Measurements from ENCODE around the gene HNRNPL.
"Not testable (repeated sequence)": the region's sequence is repeated elsewhere in the genome, so short reads cannot be mapped to it uniquely, and the experiment has no call there.

The HNRNPL gene

DNA sequence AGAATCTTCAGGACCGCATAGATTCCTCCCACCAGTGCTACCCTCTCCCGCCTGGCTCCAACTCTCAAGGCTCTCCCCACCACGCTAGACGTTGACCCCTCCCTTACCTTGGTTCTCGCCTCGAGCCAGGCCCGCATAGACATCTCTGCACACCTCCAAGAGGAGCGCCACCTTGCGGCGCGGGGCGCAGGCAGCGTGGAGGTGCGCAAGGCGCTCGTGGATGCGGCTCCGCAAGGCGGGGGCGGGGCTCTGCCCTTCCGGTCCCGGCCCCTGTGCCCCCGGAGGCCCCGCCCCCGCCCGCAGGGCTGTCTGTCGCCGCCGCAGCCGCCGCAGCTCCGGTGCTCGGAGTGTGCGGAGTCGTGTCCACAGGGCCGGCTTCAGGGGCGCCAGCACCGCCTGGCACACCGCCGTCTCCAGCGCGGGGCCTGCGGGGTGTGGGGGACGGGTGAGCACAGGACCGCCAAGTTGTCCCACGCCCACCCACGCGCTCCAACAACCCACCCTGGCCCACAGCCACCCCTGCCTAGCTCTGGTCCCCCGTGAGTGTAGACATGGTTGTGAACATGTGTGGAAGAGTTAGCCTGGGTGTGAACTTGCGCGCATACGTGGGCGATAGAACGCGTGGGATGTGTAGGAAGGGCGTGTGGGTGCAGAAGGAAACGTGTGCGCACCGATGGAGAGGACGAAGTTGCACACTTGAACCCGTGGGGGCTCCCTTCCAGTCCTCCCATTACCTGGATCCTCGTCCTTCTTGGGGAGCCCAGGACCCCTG is 20.2 kb upstream of the HNRNPL start:
- DNase-seq (ENCODE audit: low spot score) = peak; percentile 89

DNA sequence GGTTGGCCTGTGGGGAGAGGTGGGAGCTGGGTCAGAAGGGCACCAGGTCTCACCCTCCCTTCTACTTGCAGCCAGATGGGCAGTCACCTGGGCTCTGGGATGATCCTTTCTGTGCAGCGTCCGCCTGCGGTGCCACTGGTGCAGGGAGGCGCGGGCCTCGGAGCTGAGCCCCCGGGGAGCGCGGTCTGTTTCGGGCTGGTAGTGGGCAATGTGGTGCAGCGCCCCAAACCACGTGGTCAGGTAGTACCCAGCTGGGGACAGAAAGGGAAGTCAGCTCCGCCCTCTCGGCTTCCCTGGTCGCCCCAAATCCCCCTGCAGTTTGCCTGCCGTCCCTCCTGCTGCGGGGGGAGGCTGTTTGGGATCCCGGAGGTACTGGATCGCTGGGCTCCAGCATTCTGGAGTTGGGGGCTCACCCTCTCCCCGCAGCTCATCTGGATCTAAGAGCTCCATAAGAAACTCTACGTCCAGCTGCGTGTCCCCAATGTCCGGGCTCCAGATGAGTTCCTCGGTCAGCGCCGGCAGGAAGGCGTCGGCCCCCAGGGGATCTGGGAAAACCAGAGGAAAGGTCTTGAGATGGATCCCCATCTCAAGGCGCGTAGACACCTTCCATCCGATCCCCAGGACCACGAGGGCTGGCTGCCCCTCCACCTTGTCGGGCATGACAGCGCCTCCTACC is 19.5 kb upstream of the HNRNPL start:
- no peak for DNase-seq (ENCODE audit: low spot score)

DNA sequence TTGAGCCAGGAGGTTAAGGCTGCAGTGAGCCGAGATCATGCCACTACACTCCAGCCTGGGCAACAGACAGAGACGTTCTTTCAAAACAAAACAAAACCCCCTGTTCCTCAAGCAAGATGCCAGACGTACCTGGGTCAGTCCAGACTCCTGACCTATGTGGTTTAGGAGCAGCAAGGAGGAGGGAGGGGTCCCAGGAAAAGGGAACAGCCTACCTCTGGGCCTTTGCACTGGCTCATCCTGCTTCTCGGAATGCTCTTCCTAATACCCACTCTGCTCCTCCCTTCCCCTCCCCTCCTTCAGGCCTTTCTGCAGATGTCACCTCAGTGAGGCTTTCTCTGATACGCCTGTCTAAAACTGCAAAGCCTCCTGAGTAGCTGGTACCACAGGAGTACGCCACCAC is 18.8 kb upstream of the HNRNPL start:
- DNase-seq (ENCODE audit: low spot score) = no peak

DNA sequence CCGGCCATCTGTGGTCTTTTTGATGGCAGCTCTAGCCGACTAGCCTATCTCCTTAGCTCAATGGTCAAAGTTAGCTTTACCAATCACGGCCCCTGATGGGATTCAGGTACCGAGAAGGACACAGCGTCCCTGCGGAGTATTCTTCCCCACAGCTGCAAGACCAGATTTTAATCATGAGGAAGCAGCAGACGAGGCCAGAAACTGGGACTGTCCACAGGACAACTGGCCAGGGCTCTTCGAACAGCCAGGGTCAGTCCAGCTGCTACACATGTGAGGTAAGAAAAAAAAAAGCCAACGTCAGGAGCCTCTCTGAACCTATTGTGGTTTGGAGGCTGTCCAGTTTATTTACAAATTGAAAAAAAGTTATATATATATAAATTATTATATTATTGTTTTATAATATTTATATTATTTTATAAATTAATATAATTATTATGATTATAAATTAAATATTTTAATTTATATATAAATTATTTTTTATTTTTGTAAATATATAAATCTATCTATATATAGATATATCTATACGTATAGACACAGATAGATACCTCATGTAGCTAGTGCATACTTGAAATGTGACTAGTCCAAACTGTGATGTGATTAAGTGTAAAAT is 17.5 kb upstream of the HNRNPL start:
- DNase-seq (ENCODE audit: low spot score) = no peak

DNA sequence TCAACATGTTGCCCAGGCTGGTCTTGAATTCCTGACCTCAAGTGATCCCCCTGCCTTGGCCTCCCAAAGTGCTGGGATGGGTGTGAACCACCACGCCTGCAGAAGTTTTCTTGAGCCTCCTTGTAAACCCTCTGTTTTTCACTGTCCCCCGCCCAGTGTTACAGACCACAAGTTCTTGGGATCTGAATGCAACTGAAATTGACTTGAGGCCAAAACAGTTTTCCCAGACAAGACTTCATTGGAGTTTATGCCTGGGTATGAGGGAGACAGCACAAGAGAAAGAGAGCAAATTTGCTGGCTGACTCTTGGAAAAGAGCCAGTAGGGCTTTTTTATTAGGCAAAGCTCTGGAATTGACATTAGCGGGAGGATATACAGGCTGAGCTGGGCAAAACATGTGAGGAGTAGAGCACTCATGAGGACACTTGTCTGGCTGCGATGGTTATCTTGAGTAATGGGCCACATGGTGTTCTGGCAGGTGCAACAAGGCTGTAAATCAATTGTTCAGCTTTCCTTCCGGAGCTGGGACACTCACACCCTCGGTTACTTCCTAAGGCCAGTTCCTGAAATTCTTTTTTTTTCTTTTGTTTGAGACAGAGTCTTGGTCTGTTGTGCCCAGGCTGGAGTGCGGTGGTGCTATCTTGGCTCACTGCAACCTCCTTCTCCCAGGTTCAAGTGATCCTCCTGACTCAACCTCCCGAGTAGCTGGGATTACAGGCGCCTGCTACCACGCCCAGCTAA is 12.7 kb upstream of the HNRNPL start:
- DNase-seq (ENCODE audit: low spot score) = peak; percentile 18

DNA sequence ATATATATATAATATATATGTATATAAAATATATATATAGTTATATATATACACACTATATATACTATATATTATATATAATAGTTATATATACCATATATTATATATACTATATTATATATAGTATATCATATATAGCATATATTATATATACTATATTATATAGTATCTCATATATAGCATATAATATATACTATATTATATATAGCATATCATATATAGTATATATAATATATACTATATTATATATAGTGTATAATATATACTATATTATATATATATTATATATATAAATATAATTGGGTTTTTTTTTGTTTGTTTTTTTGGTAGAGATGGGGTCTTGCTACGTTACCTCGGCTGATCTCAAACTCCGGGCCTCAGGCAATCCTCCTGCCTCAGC is 11.6 kb upstream of the HNRNPL start:
- DNase-seq (ENCODE audit: low spot score) = no peak

DNA sequence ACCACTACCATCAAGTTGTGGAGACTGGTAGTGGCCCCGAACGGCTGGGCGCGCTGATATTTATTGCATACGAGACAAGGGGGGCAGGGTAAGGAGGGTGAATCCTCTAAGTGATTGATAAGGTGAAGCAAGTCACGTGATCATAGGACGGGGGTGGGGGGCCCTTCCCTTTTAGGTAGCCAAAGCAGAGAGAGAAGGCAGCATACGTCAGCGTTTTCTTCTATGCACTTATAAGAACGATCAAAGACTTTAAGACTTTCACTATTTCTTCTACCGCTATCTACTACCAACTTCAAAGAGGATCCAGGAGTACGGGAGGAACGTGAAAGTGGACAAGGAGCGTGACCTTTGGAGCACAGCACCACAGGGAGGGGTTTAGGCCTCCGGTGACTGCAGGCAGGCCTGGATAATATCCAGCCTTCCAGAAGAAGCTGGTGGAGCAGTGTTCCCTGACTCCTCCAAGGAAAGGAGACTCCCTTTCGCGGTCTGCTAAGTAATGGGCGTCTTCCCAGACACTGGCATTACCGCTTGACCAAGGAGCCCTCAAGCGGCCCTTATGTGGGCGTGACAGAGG is 9.9 kb upstream of the HNRNPL start:
- DNase-seq (ENCODE audit: low spot score) = not testable (repeated sequence)

DNA sequence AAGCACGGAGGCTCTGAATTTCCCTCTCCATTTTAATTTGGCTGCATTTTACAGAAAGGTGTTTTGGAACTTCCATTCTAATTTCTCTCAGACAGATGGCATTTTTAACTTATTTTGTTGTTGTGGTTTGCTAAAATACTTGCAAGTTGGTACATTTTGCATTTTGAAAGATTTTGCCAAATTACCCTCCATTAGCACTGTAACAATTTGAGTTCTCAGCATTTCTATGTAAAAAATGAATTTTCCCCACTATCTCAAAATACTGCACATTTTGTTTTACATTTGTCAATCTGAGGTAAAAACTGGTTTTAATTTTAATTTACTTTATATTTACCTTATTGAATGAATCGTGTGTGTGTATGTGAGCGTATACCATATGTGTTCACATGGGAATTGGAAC is 7.0 kb upstream of the HNRNPL start:
- no peak for DNase-seq (ENCODE audit: low spot score)

DNA sequence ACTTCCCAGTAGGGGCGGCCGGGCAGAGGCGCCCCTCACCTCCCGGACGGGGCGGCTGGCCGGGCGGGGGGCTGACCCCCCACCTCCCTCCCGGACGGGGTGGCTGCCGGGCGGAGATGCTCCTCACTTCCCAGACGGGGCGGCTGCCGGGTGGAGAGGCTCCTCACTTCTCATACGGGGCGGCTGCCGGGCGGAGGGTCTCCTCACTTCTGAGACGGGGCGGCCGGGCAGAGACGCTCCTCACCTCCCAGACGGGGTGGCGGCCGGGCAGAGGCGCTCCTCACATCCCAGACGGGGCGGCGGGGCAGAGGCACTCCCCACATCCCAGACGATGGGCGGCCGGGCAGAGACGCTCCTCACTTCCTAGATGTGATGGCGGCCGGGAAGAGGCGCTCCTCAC is 6.0 kb upstream of the HNRNPL start:
- DNase-seq (ENCODE audit: low spot score) = not testable (repeated sequence)

DNA sequence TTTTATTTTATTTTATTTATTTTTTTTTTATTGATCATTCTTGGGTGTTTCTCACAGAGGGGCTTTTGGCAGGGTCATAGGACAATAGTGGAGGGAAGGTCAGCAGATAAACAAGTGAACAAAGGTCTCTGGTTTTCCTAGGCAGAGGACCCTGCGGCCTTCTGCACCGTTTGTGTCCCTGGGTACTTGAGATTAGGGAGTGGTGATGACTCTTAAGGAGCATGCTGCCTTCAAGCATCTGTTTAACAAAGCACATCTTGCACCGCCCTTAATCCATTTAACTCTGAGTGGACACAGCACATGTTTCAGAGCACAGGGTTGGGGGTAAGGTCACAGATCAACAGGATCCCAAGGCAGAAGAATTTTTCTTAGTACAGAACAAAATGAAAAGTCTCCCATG is 5.2 kb upstream of the HNRNPL start:
- not testable (repeated sequence) for DNase-seq (ENCODE audit: low spot score)

DNA sequence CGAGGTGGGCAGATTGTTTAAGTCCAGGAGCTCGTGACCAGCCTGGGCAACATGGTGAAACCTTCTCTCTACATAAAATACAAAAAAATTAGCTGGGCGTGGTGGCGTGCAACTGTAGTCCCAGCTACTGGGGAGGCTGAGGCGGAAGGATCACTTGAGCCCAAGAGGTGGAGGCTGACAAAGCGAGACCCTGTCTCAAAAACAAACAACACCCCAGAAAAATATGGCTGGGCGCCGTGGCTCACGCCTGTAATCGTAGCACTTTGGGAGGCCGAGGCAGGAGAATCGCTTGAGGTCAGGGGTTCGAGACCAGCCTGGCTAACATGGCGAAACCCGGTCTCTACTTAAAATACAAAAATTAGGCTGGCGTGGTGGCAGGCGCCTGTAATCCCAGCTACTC is 3.4 kb upstream of the HNRNPL start:
- DNase-seq (ENCODE audit: low spot score) = no peak

DNA sequence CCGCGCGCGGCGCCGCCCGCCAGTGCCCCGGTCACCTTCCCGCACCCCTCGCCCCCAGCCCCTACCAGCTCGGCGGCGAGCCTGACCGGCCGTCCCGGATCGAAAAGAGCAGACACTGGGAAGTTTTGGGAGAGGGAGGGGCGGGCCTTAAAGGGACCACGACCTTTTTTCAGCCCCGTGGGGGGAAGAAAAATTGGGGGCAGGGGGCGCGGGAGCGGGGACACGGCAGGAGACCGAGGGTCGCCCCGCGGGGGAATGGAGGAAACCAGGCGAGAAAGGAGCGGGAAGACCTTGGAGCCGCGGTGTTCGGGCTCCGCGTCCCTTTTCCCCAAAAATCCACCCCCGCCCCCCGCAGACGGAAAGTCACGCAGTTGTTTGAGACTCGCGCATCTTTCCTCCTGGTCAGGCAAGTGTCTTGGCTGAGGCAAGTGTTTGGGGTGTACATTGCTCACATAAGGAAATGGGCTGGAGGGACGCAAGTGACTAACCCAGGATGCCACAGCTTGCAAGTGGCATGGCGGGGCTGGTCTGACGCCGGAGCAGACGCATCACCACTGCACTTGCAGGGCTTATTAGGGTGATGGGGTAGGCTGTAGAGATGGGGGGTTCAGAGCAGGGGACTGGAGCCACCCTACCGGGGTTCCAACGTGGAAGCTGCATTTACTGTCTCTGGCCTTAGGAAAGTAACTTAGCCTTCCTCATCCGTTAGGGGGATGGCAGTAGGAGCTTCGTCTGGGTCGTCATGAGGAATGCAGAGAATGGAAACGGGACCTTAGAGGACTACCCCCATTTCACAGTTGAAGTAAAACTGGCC is 2.7 kb upstream of the HNRNPL start:
- DNase-seq (ENCODE audit: low spot score) = peak; percentile 55

DNA sequence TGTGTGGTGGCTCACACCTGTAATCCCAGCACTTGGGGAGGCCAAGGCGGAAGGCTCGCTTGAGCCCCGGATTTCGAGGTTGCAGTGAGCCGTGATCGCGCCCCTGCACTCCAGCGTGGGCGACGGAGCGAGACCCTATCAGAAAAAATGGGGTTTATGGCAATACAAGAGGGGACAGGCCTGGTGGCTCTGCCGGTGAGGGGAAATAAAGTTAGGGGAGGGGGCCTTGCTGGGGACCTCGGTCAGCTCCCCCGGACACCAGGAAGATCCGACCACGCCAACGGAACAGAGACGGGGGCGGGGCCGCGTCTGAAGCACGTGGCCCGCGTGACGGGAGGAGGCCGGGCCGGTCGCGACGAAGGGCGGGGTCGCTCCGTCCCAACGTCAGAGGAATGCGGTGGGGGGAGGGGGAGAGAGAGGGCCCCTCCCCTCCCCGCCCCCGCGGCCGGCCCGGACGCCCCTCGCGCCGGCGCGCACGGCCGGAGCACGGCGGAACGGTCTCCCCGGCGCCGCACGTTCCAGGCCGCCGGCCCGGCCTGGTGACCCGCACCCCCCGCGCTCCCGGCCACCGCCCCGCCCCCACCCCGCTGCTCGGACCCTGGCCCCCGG is 1.9 kb upstream of the HNRNPL start:
- peak; percentile 90 for DNase-seq (ENCODE audit: low spot score)

DNA sequence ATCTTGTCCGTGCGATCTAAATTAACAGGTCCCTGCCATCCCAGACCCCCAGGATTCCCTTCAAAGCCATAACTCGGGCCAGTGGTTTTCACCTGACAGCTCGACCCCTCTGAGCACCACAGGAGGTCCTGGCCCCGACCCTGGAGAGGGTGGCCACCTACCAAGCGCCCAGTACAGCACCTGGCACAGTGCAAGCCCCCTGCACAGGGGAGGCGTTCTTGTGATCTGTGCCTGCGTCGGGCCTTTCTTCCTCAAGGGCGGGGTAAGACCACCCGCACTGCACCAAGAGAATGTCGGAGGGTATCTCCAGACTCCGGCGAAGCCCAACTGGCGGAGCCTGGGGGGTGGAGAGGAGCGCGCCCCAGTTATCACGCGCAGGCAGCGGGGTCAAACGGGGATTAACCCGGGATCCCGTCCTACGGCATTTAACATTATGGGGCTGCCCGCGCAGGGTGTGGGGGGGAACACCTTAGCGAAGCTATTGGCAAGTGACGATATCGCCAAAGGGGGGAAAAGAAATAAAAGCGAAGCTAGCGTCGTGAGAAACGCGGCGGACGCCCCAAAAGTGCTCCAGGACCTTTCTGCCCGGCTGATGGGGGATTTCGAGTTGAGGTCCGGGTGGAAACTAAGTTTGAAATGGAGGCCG is 1.3 kb upstream of the HNRNPL start:
- DNase-seq (ENCODE audit: low spot score) = no peak

DNA sequence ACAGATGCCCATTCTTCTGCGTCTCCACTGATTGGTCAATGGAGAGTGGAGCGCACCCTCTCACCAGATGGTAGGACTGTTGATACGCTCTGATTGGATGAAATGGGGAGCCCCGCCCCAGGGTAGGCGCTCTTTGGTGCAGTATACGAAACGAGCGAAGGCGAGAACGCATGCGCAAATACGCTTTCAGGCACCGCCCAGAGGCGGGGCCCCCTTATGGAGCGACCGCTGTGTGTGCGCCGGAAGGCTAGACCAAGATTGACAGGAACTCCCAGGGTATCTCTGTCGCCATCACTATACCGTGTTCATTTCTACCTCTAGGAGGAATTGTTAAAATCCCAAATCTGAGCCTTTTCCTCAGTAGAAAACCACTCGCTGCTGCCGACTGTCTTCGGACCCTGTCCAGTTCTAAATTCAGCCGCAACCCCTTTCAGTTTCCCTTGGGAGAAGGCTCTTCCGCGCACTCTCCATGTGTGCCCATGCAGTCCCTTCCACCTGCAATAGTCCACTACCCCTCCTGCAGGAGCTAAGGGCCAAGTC is 720 bp upstream of the HNRNPL start:
- DNase-seq (ENCODE audit: low spot score) = no peak

DNA sequence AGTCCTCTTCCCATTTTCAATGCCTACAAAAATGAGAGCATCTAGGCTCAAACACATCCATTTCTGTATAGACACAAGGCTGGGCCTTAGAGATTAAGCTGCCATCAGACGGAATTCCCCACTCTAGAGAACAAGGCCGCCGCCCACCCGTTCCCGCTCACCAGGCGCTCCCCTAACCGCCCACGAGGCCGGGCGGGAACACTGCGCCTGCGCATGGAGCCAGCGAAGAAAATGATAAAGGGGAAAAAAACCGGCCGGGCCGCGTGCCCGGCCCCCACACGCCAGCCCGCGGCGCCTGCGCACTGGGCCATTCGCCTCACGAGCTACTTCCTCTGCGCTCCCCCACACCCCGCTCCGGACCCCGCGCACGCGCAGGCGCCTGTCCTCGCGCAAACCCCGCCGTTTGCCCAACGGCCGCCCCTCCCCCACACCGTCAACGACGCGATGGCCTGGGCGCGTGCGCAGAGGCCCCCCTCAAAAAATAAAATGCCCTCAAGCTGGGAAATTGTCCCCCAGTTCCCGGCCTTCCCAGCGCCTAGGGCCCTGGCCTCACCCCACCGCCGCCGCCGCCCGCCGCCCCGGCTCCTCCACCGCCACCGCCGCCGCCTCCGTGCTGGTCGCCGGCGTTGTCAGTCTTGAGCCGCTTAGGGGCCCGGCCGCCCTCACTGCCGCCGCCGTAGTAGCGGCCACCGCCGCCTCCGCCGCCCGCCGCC is 483 bp downstream of the HNRNPL start:
- peak; percentile 89 for DNase-seq (ENCODE audit: low spot score)

DNA sequence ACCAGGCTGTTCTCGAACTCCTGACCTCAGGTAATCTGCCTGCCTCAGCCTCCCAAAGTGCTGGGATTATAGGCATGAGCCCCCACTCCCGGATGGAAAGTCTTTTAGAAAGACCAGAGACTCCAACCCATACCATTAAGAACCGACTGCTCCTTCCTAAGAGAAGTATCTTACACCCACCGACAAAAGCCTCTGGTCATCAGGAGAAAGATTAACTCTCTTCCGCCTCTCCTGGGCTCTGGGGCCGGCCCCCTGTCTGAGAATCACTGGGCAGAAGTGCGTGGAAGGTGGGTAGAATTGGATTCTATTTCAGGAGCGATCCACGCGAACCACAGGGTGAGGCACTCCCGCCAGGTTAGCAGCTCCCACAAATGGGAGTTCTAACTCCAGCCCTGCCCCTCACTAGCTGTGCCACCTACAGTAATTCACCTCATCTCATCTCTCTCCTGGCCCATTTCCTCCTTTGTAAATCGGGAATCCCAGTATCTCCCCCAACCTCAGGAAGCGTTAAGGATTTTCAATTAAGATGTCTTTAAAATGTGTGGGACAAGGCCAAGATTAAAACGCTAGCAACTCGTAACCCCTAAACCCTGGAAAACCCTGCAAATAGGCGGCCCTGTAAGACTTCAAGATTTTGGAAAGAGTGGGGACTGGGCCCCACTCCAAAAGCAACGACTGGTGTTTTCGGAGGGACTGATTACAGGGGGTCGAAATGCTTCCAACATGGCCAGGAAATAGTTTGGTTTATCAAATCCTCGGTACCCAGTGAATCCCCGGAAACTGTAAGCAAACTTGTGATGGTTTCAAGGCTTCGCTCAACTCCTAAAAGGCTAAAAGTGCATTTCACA is 1.3 kb downstream of the HNRNPL start:
- no peak for DNase-seq (ENCODE audit: low spot score)

DNA sequence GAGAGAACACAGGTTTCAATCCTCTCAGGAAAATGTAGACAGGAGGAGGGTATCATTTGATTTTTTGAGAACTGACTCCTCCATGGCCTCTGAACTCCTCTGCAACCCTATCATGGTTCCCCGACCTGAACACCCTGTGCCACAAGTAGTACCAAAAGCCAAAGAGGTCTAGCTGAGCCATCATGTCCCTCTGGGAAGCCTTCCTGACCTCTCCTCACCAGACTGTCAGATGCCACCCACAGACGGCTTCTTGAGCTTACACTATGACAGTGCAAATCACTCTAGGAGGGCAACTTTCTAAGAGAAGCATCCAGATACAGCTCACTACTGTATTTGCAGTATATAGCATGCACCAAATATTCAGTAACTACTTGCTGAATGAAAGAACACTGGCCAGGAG is 3.7 kb downstream of the HNRNPL start:
- DNase-seq (ENCODE audit: low spot score) = no peak
